K562 (cell line): ENCODE data around the gene KIF26A. TPM values are rescaled to one million over a fixed set of nuclear protein-coding genes. Genes with fewer than 3 reads are reported as not detected.

Experiments
- SAP30 ChIP-seq: fragments of 200-600 bp; sonication (generic); IDR thresholded peaks from 2 replicates; pipeline ENCODE4 v1.6.1; 2012; ENCODE audit warnings: borderline replicate concordance, low read depth, mild to moderate bottlenecking, moderate library complexity, low read length, control low read depth, inconsistent platforms; ENCODE audit not compliant: insufficient read depth, poor library complexity, severe bottlenecking
- ZFP30 ChIP-seq: fragments of 250-450 bp; sonication (Bioruptor Pico); IDR thresholded peaks from 2 replicates; pipeline ENCODE4 v1.8.0; 2022; ENCODE audit warnings: moderate library complexity, mild to moderate bottlenecking, inconsistent platforms, borderline replicate concordance
- polyA plus RNA-seq, 8 experiments: library from polyadenylated mRNA; depleted of rRNA in 4 of 8; stranded (reverse) in 5 of 8; unstranded in 3 of 8; fragments of >200 nt; fragmentation: Nextera tagmentation in 2 of 8; fragmentation: Illumina TruSeq in 1 of 8; extraction: Ambion mirVana in 2 of 8; extraction: Trizol in 1 of 8; gene quantifications; 2 replicates each; pipeline versions ENCODE4 v1.2.1 to v1.2.3, GENCODE V29; 2011 to 2014; ENCODE audit warnings: inconsistent platforms in 1 of 8, missing spikeins in 1 of 8
- total RNA-seq, 7 experiments: library from RNA; depleted of rRNA in 6 of 7; stranded (reverse); fragments of >200 nt in 6 of 7; fragmentation: Illumina TruSeq in 2 of 7; extraction: Trizol in 2 of 7; gene quantifications; 2 replicates each; pipeline versions ENCODE4 v1.2.1 to v1.2.3, GENCODE V29; 2011 to 2021; ENCODE audit warnings: low replicate concordance in 1 of 7
- TF ChIP-seq, protein P1 (sequence below), 2 experiments: fragments of 450-650 bp in 1 of 2; sonication (generic) in 1 of 2; formaldehyde crosslinking in 1 of 2; IDR thresholded peaks; 2 replicates each; pipeline versions ENCODE4 v1.7.1 to v1.9.0; 2016 to 2022; ENCODE audit warnings: inconsistent platforms in 1 of 2, mild to moderate bottlenecking in 1 of 2, missing genetic modification reagents in 1 of 2
- TF ChIP-seq, protein P2 (sequence below), 2 experiments: IDR thresholded peaks in 1 of 2; conservative IDR thresholded peaks in 1 of 2; 2 replicates each; pipeline ENCODE4 v1.6.1; 2016; ENCODE audit warnings: low read depth in 2 of 2, mild to moderate bottlenecking in 1 of 2, missing compliant biosample characterization in 1 of 2, missing genetic modification characterization in 1 of 2, moderate library complexity in 1 of 2
- TF ChIP-seq, protein P3 (sequence below): fragments of 250-450 bp; sonication (Bioruptor Pico); IDR thresholded peaks from 2 replicates; pipeline ENCODE4 v1.8.0; 2022; ENCODE audit warnings: inconsistent platforms, mild to moderate bottlenecking, moderate library complexity, borderline replicate concordance

The KIF26A gene
- total and polyA plus RNA-seq, 9 of the 15 experiments (the other 6 are each of a cell fraction or from before 2014, with no cell fraction given), result 0.04 TPM; not detected in 8

DNA sequence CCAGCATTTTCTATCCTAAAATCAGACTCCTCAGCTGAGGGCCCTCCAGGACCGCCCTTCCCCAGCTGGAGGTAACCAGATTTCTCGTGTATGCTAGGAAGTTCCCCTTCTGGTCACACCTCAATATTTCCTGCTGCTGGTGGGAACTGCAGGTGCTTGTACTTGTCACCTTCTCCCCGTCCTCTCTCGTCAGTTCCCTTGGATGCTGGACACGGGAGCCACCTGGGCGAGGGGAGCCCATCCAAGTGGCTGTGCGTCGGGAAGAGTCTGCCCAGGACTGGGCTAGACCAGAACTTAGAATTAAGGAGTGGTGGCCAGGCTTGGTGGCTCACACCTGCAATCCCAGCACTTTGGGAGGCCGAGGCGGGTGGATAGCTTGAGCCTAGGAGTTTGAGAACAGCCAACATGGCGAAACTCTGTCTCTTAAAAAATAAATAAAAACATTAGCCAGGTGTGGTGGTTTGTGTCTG is 23.2 kb upstream of the KIF26A start (continued):
- TF ChIP-seq, protein P1, sequence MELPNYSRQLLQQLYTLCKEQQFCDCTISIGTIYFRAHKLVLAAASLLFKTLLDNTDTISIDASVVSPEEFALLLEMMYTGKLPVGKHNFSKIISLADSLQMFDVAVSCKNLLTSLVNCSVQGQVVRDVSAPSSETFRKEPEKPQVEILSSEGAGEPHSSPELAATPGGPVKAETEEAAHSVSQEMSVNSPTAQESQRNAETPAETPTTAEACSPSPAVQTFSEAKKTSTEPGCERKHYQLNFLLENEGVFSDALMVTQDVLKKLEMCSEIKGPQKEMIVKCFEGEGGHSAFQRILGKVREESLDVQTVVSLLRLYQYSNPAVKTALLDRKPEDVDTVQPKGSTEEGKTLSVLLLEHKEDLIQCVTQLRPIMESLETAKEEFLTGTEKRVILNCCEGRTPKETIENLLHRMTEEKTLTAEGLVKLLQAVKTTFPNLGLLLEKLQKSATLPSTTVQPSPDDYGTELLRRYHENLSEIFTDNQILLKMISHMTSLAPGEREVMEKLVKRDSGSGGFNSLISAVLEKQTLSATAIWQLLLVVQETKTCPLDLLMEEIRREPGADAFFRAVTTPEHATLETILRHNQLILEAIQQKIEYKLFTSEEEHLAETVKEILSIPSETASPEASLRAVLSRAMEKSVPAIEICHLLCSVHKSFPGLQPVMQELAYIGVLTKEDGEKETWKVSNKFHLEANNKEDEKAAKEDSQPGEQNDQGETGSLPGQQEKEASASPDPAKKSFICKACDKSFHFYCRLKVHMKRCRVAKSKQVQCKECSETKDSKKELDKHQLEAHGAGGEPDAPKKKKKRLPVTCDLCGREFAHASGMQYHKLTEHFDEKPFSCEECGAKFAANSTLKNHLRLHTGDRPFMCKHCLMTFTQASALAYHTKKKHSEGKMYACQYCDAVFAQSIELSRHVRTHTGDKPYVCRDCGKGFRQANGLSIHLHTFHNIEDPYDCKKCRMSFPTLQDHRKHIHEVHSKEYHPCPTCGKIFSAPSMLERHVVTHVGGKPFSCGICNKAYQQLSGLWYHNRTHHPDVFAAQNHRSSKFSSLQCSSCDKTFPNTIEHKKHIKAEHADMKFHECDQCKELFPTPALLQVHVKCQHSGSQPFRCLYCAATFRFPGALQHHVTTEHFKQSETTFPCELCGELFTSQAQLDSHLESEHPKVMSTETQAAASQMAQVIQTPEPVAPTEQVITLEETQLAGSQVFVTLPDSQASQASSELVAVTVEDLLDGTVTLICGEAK (IDR thresholded peaks at IDR 0.05), result no peak
- TF ChIP-seq, protein P1 (CRISPR knock-in tag; IDR thresholded peaks at IDR 0.05), result no peak
- TF ChIP-seq ZFP30 (no peak), SAP30 (no peak)
- TF ChIP-seq, protein P2, sequence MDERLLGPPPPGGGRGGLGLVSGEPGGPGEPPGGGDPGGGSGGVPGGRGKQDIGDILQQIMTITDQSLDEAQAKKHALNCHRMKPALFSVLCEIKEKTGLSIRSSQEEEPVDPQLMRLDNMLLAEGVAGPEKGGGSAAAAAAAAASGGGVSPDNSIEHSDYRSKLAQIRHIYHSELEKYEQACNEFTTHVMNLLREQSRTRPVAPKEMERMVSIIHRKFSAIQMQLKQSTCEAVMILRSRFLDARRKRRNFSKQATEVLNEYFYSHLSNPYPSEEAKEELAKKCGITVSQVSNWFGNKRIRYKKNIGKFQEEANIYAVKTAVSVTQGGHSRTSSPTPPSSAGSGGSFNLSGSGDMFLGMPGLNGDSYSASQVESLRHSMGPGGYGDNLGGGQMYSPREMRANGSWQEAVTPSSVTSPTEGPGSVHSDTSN (CRISPR knock-in tag; IDR thresholded peaks at IDR 0.05; ENCODE audit: low read depth), result no peak
- TF ChIP-seq, protein P2 (tag; conservative IDR thresholded peaks at IDR 0.05; ENCODE audit: low read depth), result no peak
- TF ChIP-seq, protein P3, sequence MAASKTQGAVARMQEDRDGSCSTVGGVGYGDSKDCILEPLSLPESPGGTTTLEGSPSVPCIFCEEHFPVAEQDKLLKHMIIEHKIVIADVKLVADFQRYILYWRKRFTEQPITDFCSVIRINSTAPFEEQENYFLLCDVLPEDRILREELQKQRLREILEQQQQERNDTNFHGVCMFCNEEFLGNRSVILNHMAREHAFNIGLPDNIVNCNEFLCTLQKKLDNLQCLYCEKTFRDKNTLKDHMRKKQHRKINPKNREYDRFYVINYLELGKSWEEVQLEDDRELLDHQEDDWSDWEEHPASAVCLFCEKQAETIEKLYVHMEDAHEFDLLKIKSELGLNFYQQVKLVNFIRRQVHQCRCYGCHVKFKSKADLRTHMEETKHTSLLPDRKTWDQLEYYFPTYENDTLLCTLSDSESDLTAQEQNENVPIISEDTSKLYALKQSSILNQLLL, result no peak
- TF ChIP-seq, all 486 proteins: peak for 0
